Coronary artery (tissue), 2 donors: Measurements from ENCODE around the gene MACROD2.

Experiments used
- DNase-seq: peaks from one replicate; pipeline ENCODE4 v3.0.0-alpha.2; 2017; ENCODE audit warnings: low spot score
- H3K27ac ChIP-seq, 2 donors: fragments of 200-600 bp; sonication (generic); one replicate each; pipeline ENCODE4 v1.5.1; 2016 to 2019
- H3K4me3 ChIP-seq: fragments of 200-600 bp; sonication (generic); 2 replicates; pipeline ENCODE4 v1.5.1; 2016; ENCODE audit warnings: mild to moderate bottlenecking, moderate library complexity
- CTCF ChIP-seq: fragments of 200-600 bp; sonication (generic); IDR thresholded peaks from one replicate; pipeline ENCODE4 v1.5.1; 2019; ENCODE audit warnings: antibody characterized with exemption

Gene MACROD2

GRCh38 chr20:15594158-15594695 is 1598.9 kb downstream of the MACROD2 start:
- no peak for DNase-seq
- TF ChIP-seq CTCF = no peak
- Histone ChIP-seq H3K4me3 (no peak overlapping the region), H3K27ac (no peak overlapping the region)

GRCh38 chr20:15596220-15596890 is 1601.0 kb downstream of the MACROD2 start:
- no peak for TF ChIP-seq CTCF
- DNase-seq = no peak
- Histone ChIP-seq H3K4me3 (no peak overlapping the region), H3K27ac (no peak overlapping the region)

GRCh38 chr20:15597306-15597705 is 1602.0 kb downstream of the MACROD2 start:
- DNase-seq = no peak
- Histone ChIP-seq H3K27ac (no peak overlapping the region), H3K4me3 (no peak overlapping the region)
- TF ChIP-seq CTCF = no peak

- no peak for TF ChIP-seq CTCF
- no peak for DNase-seq
- Histone ChIP-seq H3K27ac (no peak overlapping the region), H3K4me3 (no peak overlapping the region)
These were observed 1604.6 kb downstream of the MACROD2 start for GRCh38 chr20:15599961-15600360.

- no peak for TF ChIP-seq CTCF
- no peak overlapping the region for H3K4me3 ChIP-seq
- H3K27ac ChIP-seq = no peak overlapping the region
- no peak for DNase-seq
These were observed 1605.2 kb downstream of the MACROD2 start for GRCh38 chr20:15600565-15600964.

- no peak overlapping the region for H3K27ac ChIP-seq
- no peak for DNase-seq
- no peak for TF ChIP-seq CTCF
- H3K4me3 ChIP-seq = no peak overlapping the region
These were observed 1608.2 kb downstream of the MACROD2 start for GRCh38 chr20:15603506-15603905.
